Endothelial cell of umbilical vein (primary cell): Measurements from ENCODE around the gene CDH1.

Experiments
- CTCF ChIP-seq, 2 donors: IDR thresholded peaks; 1 replicate in 1 of 2; 2 replicates in 1 of 2; pipeline ENCODE4 v1.5.1; 2011; ENCODE audit warnings: low read length in 2 of 2, mild to moderate bottlenecking in 2 of 2, moderate library complexity in 2 of 2, control low read depth in 1 of 2, inconsistent platforms in 1 of 2, low read depth in 1 of 2; ENCODE audit not compliant: insufficient read depth in 1 of 2; ENCODE audit errors: extremely low read depth in 1 of 2
- EZH2 ChIP-seq: IDR thresholded peaks from 2 replicates; pipeline ENCODE4 v1.6.1; 2012; ENCODE audit warnings: borderline replicate concordance, low read depth, mild to moderate bottlenecking, moderate library complexity, low read length, inconsistent platforms; ENCODE audit not compliant: severe bottlenecking
- MYC ChIP-seq: IDR thresholded peaks from one replicate; pipeline ENCODE4 v1.6.1; 2011; ENCODE audit warnings: mild to moderate bottlenecking, low read depth, low read length

GRCh38 chr16:68778551-68779231 lies 41.6 kb downstream of the CDH1 start:
- TF ChIP-seq CTCF (IDR thresholded peaks at IDR 0.05; ENCODE audit: extremely low read depth in 1 of 2, insufficient read depth in 1 of 2, low read depth in 1 of 2, low read length in 2 of 2) (no peak), EZH2 (no peak), MYC (no peak)
